Hepatocyte (in vitro differentiated cells): ENCODE measurements around the gene TLR9.

Experiments used
- EZH2 ChIP-seq: fragments of 200-600 bp; sonication (generic); IDR thresholded peaks from 2 replicates; pipeline ENCODE4 v1.6.1; 2016; ENCODE audit warnings: antibody characterized with exemption, mild to moderate bottlenecking, borderline replicate concordance
- EZH2phosphoT487 ChIP-seq: fragments of 200-600 bp; sonication (generic); IDR thresholded peaks from one replicate; pipeline ENCODE4 v1.6.1; 2018; ENCODE audit warnings: antibody characterized with exemption, mild to moderate bottlenecking, low read depth, moderate library complexity; ENCODE audit not compliant: unreplicated experiment, severe bottlenecking
- TF ChIP-seq, protein P1 (sequence below): fragments of 200-600 bp; sonication (generic); IDR thresholded peaks from 2 replicates; pipeline ENCODE4 v1.5.1; 2016; ENCODE audit warnings: antibody characterized with exemption, mild to moderate bottlenecking; ENCODE audit not compliant: poor library complexity

GRCh38 chr3:52174896-52175295, 50.5 kb downstream of the TLR9 start:
- TF ChIP-seq, protein P1, sequence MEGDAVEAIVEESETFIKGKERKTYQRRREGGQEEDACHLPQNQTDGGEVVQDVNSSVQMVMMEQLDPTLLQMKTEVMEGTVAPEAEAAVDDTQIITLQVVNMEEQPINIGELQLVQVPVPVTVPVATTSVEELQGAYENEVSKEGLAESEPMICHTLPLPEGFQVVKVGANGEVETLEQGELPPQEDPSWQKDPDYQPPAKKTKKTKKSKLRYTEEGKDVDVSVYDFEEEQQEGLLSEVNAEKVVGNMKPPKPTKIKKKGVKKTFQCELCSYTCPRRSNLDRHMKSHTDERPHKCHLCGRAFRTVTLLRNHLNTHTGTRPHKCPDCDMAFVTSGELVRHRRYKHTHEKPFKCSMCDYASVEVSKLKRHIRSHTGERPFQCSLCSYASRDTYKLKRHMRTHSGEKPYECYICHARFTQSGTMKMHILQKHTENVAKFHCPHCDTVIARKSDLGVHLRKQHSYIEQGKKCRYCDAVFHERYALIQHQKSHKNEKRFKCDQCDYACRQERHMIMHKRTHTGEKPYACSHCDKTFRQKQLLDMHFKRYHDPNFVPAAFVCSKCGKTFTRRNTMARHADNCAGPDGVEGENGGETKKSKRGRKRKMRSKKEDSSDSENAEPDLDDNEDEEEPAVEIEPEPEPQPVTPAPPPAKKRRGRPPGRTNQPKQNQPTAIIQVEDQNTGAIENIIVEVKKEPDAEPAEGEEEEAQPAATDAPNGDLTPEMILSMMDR = no peak
- TF ChIP-seq EZH2 = no peak
- no peak for TF ChIP-seq EZH2phosphoT487
